Left renal pelvis (tissue), 4 donors: ENCODE data around the gene RUSC2. TPM values are rescaled to one million over a fixed set of nuclear protein-coding genes. Genes with fewer than 3 reads are reported as not detected.
A peak's percentile ranks its signal among the peaks of the same experiment; 100 is the strongest.

Experiments
- DNase-seq, 4 donors: peaks; one replicate each; pipeline ENCODE4 v3.0.0-alpha.2; 2013; ENCODE audit warnings: low read depth in 4 of 4, low spot score in 3 of 4
- polyA plus RNA-seq, 4 donors: library from polyadenylated mRNA; unstranded; fragments of 120-200 nt; gene quantifications; one replicate each; pipeline ENCODE4 v1.2.1, GENCODE V29; 2013; ENCODE audit not compliant: insufficient read length in 4 of 4

The RUSC2 gene
- polyA plus RNA-seq, result 10 to 100 TPM; 18.0 to 26.3 (median 18.6) TPM

GRCh38 chr9:35489313-35490154 lies at the start of gene RUSC2:
RUSC2 (plus strand) TSS chr9:35490111; CDS start chr9:35546522, 56,411 bp downstream.
- DNase-seq, result peak; percentile 72 to 78 (median 78)

- no peak for DNase-seq
Observed at GRCh38 chr9:35446012-35446411, 43.9 kb upstream of the RUSC2 start.

- no peak for DNase-seq
Observed at GRCh38 chr9:35448496-35448895, 41.4 kb upstream of the RUSC2 start.

- no peak for DNase-seq
Observed at GRCh38 chr9:35452481-35452880, 37.4 kb upstream of the RUSC2 start.

- DNase-seq, result no peak
Observed at GRCh38 chr9:35453786-35454185, 36.1 kb upstream of the RUSC2 start.

GRCh38 chr9:35464141-35465025 lies 25.5 kb upstream of the RUSC2 start:
- no peak for DNase-seq

- DNase-seq, result no peak
Observed at GRCh38 chr9:35470340-35470739, 19.6 kb upstream of the RUSC2 start.

- no peak for DNase-seq
Observed at GRCh38 chr9:35470894-35471293, 19.0 kb upstream of the RUSC2 start.

- no peak for DNase-seq
Observed at GRCh38 chr9:35476596-35476995, 13.3 kb upstream of the RUSC2 start.

- peak in 3 of 4 donors; percentile 39 to 68 (median 60) for DNase-seq
Observed at GRCh38 chr9:35477211-35477855, 12.6 kb upstream of the RUSC2 start.

GRCh38 chr9:35478871-35479270 lies 11.0 kb upstream of the RUSC2 start:
- no peak for DNase-seq

- no peak for DNase-seq
Observed at GRCh38 chr9:35481347-35481975, 8.4 kb upstream of the RUSC2 start.

- no peak for DNase-seq
Observed at GRCh38 chr9:35482071-35482470, 7.8 kb upstream of the RUSC2 start.

GRCh38 chr9:35484406-35484805 lies 5.5 kb upstream of the RUSC2 start:
- DNase-seq, result no peak

- DNase-seq, result no peak
Observed at GRCh38 chr9:35487081-35487480, 2.8 kb upstream of the RUSC2 start.

- no peak for DNase-seq
Observed at GRCh38 chr9:35488021-35488420, 1.9 kb upstream of the RUSC2 start.

- DNase-seq, result no peak
Observed at GRCh38 chr9:35488566-35489312, 1.2 kb upstream of the RUSC2 start.

GRCh38 chr9:35490155-35490909 lies 421 bp downstream of the RUSC2 start:
- DNase-seq, result no peak

- no peak for DNase-seq
Observed at GRCh38 chr9:35490910-35491465, 1.1 kb downstream of the RUSC2 start.
